ENCODE results near the gene MAST4. TPM values are rescaled to one million over a fixed set of nuclear protein-coding genes. Genes with fewer than 3 reads are reported as not detected.
A peak's percentile ranks its signal among the peaks of the same experiment; 100 is the strongest.

Gene MAST4
- total and polyA plus RNA-seq, 2 of the 8 experiments (the other 6 are each of a cell fraction or from before 2014, with no cell fraction given), result 1.5 to 2.6 TPM

DNA sequence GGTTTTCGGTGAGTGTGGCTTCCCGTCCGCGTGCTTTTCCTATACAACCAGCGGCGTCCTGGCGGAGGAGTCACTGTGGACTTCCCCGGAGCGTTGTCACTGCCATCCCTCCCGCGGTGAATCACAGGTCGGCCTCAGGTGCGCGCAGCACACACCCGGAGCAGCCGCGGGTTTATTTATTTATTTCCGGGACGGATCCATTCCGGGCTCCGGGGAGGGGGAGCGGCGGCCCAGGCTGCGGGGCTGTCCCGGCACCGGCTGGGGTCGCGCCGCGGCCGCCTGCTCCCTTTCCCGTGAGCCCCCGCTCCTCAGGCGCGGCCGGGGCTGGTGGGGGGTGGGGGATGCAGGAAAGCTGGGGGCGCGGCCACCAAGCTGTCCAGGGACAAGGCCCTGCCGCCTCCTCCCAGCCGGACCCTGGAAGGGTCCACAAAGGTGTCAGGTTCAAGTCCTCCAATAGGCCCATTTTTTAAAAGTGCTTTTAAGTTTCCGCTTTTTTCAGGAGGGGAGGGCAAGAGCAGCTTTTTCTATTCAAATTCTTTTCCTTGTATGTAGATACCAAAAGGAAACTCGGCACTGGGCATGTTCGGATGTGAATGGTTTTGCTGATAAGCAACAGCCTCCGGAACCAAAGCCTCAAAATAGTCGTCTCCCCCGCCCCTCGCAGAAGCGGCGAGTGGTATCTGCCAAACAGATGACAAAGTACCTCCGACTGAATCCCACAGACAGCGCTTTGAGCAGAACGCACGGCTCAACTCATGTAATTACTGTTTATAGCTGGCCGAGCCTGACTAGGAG, 407.9 kb downstream of the MAST4 start (continued):
- TF ChIP-seq, protein P1, sequence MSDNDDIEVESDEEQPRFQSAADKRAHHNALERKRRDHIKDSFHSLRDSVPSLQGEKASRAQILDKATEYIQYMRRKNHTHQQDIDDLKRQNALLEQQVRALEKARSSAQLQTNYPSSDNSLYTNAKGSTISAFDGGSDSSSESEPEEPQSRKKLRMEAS (IDR thresholded peaks at IDR 0.05), result no peak
- TF ChIP-seq FOSL1 (IDR thresholded peaks at IDR 0.05; ENCODE audit: insufficient read depth, low read depth, low read length) (no peak), CBX8 (IDR thresholded peaks at IDR 0.05; ENCODE audit: borderline replicate concordance, low read depth, low read length) (no peak), JUND (IDR thresholded peaks at IDR 0.05; ENCODE audit: low read length) (peak; percentile 50), SRF (IDR thresholded peaks at IDR 0.05; ENCODE audit: low read depth, low read length) (no peak), NRF1 (IDR thresholded peaks at IDR 0.05; ENCODE audit: low read depth, low read length) (no peak), BRCA1 (IDR thresholded peaks at IDR 0.05; ENCODE audit: low read depth, low read length) (no peak), POLR2A (IDR thresholded peaks at IDR 0.05; ENCODE audit: control extremely low read depth in 1 of 2, low read depth in 2 of 2, low read length in 2 of 2) (peak in 1 of 2 experiments; percentile 54), HDAC6 (IDR thresholded peaks at IDR 0.05; ENCODE audit: low read depth, low read length) (no peak), TBP (IDR thresholded peaks at IDR 0.05; ENCODE audit: low read depth, low read length) (no peak), KDM4A (IDR thresholded peaks at IDR 0.05; ENCODE audit: low read depth, low read length, severe bottlenecking) (peak; percentile 48), SP1 (IDR thresholded peaks at IDR 0.05; ENCODE audit: low read depth, low read length) (no peak), GABPA (IDR thresholded peaks at IDR 0.05; ENCODE audit: borderline replicate concordance, insufficient read depth, low read length) (no peak), RFX5 (IDR thresholded peaks at IDR 0.05; ENCODE audit: borderline replicate concordance, low read depth, low read length) (no peak), EGR1 (IDR thresholded peaks at IDR 0.05; ENCODE audit: borderline replicate concordance, low read depth, low read length) (peak; percentile 53; the same call in 1 of the 2 replicates), MAFK (IDR thresholded peaks at IDR 0.05; ENCODE audit: low read depth, low read length) (no peak), CEBPB (IDR thresholded peaks at IDR 0.05; ENCODE audit: low read depth, low read length) (no peak), POU5F1 (IDR thresholded peaks at IDR 0.05; ENCODE audit: low read depth, low read length) (no peak), BACH1 (IDR thresholded peaks at IDR 0.05; ENCODE audit: low read length) (no peak), SIN3A (conservative IDR thresholded peaks at IDR 0.05 in 1 of 2, IDR thresholded peaks at IDR 0.05 in 1 of 2; ENCODE audit: low read depth in 1 of 2, low read length in 2 of 2) (peak; percentile 25 to 35; a peak in 2 of 4 replicates)
- TF ChIP-seq, protein P2, sequence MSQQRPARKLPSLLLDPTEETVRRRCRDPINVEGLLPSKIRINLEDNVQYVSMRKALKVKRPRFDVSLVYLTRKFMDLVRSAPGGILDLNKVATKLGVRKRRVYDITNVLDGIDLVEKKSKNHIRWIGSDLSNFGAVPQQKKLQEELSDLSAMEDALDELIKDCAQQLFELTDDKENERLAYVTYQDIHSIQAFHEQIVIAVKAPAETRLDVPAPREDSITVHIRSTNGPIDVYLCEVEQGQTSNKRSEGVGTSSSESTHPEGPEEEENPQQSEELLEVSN (IDR thresholded peaks at IDR 0.05), result no peak; the same call in 1 of the 2 replicates
- TF ChIP-seq, protein P3, sequence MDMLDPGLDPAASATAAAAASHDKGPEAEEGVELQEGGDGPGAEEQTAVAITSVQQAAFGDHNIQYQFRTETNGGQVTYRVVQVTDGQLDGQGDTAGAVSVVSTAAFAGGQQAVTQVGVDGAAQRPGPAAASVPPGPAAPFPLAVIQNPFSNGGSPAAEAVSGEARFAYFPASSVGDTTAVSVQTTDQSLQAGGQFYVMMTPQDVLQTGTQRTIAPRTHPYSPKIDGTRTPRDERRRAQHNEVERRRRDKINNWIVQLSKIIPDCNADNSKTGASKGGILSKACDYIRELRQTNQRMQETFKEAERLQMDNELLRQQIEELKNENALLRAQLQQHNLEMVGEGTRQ (IDR thresholded peaks at IDR 0.05; ENCODE audit: low read length), result no peak

Measured in H1 (cell line).